DMS79 (cell line): ENCODE results near the gene COL8A2.

Source experiments
- DNase-seq: peaks from one replicate; lab custom pipeline; 2025; lab: John Stamatoyannopoulos, UW

COL8A2 gene

GRCh38 chr1:36111151-36111550 lies 13.9 kb downstream of the COL8A2 start:
- no peak for DNase-seq

GRCh38 chr1:36109041-36109679 lies 15.9 kb downstream of the COL8A2 start:
- no peak for DNase-seq

GRCh38 chr1:36108314-36108713 lies 16.7 kb downstream of the COL8A2 start:
- DNase-seq: no peak

- no peak for DNase-seq
These were observed 17.6 kb downstream of the COL8A2 start for GRCh38 chr1:36107394-36107793.

GRCh38 chr1:36106269-36106668 lies 18.8 kb downstream of the COL8A2 start:
- DNase-seq: no peak

- DNase-seq: no peak
These were observed 23.5 kb downstream of the COL8A2 start for GRCh38 chr1:36101546-36101945.

- DNase-seq: no peak
These were observed 24.6 kb downstream of the COL8A2 start for GRCh38 chr1:36100376-36100775.

- peak; percentile 45 for DNase-seq
These were observed 25.2 kb downstream of the COL8A2 start for GRCh38 chr1:36099681-36100341.

- DNase-seq: no peak
These were observed 26.2 kb downstream of the COL8A2 start for GRCh38 chr1:36098650-36099365.

- DNase-seq: no peak
These were observed 27.1 kb downstream of the COL8A2 start for GRCh38 chr1:36097693-36098585.

GRCh38 chr1:36096500-36097432 lies 28.3 kb downstream of the COL8A2 start:
- DNase-seq: no peak

GRCh38 chr1:36095760-36096405 lies 29.1 kb downstream of the COL8A2 start:
- no peak for DNase-seq

- no peak for DNase-seq
These were observed 30.4 kb downstream of the COL8A2 start for GRCh38 chr1:36094621-36095061.

GRCh38 chr1:36093929-36094328 lies 31.1 kb downstream of the COL8A2 start:
- no peak for DNase-seq

- no peak for DNase-seq
These were observed 31.8 kb downstream of the COL8A2 start for GRCh38 chr1:36093226-36093625.

- DNase-seq: no peak
These were observed 32.2 kb downstream of the COL8A2 start for GRCh38 chr1:36092798-36093185.

GRCh38 chr1:36092166-36092797 lies 32.7 kb downstream of the COL8A2 start:
- no peak for DNase-seq

GRCh38 chr1:36091698-36092097 lies 33.3 kb downstream of the COL8A2 start:
- no peak for DNase-seq

GRCh38 chr1:36091141-36091540 lies 33.9 kb downstream of the COL8A2 start:
- no peak for DNase-seq
